GM12864 (cell line): ENCODE measurements around the gene LRFN4.
"Not testable (repeated sequence)": the region's sequence is repeated elsewhere in the genome, so short reads cannot be mapped to it uniquely, and the experiment has no call there.

Experiments
- DNase-seq: peaks from one replicate; pipeline ENCODE4 v3.0.0-alpha.2; 2011; ENCODE audit warnings: low read depth
- H3K4me3 ChIP-seq: 2 replicates; pipeline ENCODE4 v1.5.1; 2011; ENCODE audit warnings: mild to moderate bottlenecking, low read depth, low read length, control low read depth
- CTCF ChIP-seq: IDR thresholded peaks from 2 replicates; pipeline ENCODE4 v1.5.1; 2011; ENCODE audit warnings: low read depth, mild to moderate bottlenecking, moderate library complexity, low read length, control low read depth, inconsistent platforms; ENCODE audit errors: missing control alignments

Gene LRFN4

GRCh38 chr11:66820381-66820780, 36.5 kb upstream of the LRFN4 start:
- DNase-seq: no peak
- TF ChIP-seq CTCF: no peak
- no peak overlapping the region for H3K4me3 ChIP-seq

GRCh38 chr11:66820901-66821300, 36.0 kb upstream of the LRFN4 start:
- no peak overlapping the region for H3K4me3 ChIP-seq
- DNase-seq: no peak
- no peak for TF ChIP-seq CTCF

- no peak for DNase-seq
- no peak for TF ChIP-seq CTCF
- no peak overlapping the region for H3K4me3 ChIP-seq
These were observed 33.2 kb upstream of the LRFN4 start for GRCh38 chr11:66823700-66824099.

GRCh38 chr11:66824573-66824972, 32.3 kb upstream of the LRFN4 start:
- DNase-seq, H3K4me3 ChIP-seq: not testable (repeated sequence)

GRCh38 chr11:66834539-66834845, 22.4 kb upstream of the LRFN4 start:
- H3K4me3 ChIP-seq: no peak overlapping the region
- TF ChIP-seq CTCF: no peak
- no peak for DNase-seq

GRCh38 chr11:66834943-66835342, 21.9 kb upstream of the LRFN4 start:
- no peak for TF ChIP-seq CTCF
- H3K4me3 ChIP-seq: no peak overlapping the region
- DNase-seq: no peak

GRCh38 chr11:66835768-66836405, 21.0 kb upstream of the LRFN4 start:
- TF ChIP-seq CTCF: no peak
- no peak overlapping the region for H3K4me3 ChIP-seq

More at GRCh38 chr11:66835768-66836405, 21.0 kb upstream of the LRFN4 start:
- no peak for DNase-seq
